Upper lobe of left lung (tissue), 6 donors: ENCODE data around the gene TRIM65. TPM values are rescaled to one million over a fixed set of nuclear protein-coding genes. Genes with fewer than 3 reads are reported as not detected.

Experiments
- ATAC-seq, 2 donors: fragments of 200-7000 bp; cut with Tn5 transposase; one replicate each; pipeline ENCODE4 v1.9.1; 2022; ENCODE audit warnings: mild to moderate bottlenecking in 2 of 2, moderate library complexity in 2 of 2; ENCODE audit not compliant: low FRiP score in 2 of 2
- DNase-seq, 2 donors: peaks; one replicate each; pipeline ENCODE4 v3.0.0-alpha.2; 2019 to 2020
- H3K27ac ChIP-seq, 4 donors: fragments of 200-600 bp; sonication (generic); one replicate each; pipeline ENCODE4 v1.5.1; 2016 to 2019
- H3K27me3 ChIP-seq, 4 donors: fragments of 200-600 bp; sonication (generic); one replicate each; pipeline ENCODE4 v1.5.1; 2017 to 2019
- H3K36me3 ChIP-seq, 4 donors: fragments of 200-600 bp; sonication (generic); one replicate each; pipeline ENCODE4 v1.5.1; 2016 to 2019
- H3K4me1 ChIP-seq, 4 donors: fragments of 200-600 bp; sonication (generic); one replicate each; pipeline ENCODE4 v1.5.1; 2018 to 2019
- H3K4me3 ChIP-seq, 4 donors: fragments of 200-600 bp; sonication (generic); one replicate each; pipeline ENCODE4 v1.5.1; 2017 to 2019; ENCODE audit warnings: mild to moderate bottlenecking in 2 of 4, moderate library complexity in 1 of 4
- H3K9me3 ChIP-seq, 4 donors: fragments of 200-600 bp; sonication (generic); one replicate each; pipeline ENCODE4 v1.5.1; 2018 to 2019
- EP300 ChIP-seq, 4 donors: sonication (generic); formaldehyde crosslinking; IDR thresholded peaks; one replicate each; pipeline ENCODE4 v1.5.1; 2017; ENCODE audit warnings: antibody characterized with exemption in 4 of 4, control low read depth in 2 of 4
- POLR2A ChIP-seq, 4 donors: fragments of 450-650 bp; IDR thresholded peaks; one replicate each; pipeline ENCODE4 v1.5.1; 2016 to 2017; ENCODE audit warnings: antibody characterized with exemption in 4 of 4, mild to moderate bottlenecking in 2 of 4
- POLR2AphosphoS5 ChIP-seq, 2 donors: sonication (generic); formaldehyde crosslinking; IDR thresholded peaks; one replicate each; pipeline ENCODE4 v1.5.1; 2017; ENCODE audit warnings: antibody characterized with exemption in 2 of 2
- WGBS, 2 donors: methylation state at CpG; one replicate each; pipeline ENCODE4 v1.1.5; 2017 to 2018; 5-methylcytosine and 5-hydroxymethylcytosine counted together
- total RNA-seq, 6 donors: library from RNA; depleted of rRNA in 4 of 6; stranded (reverse); fragments of >200 nt in 4 of 6; gene quantifications; one replicate each; pipeline versions ENCODE4 v1.1.0 to v1.2.1, GENCODE V29; 2016 to 2021
- TF ChIP-seq, protein P1 (sequence below), 6 experiments: fragments of 450-650 bp in 4 of 6; fragments of 200-600 bp in 2 of 6; sonication (generic) in 2 of 6; IDR thresholded peaks; one replicate each; pipeline ENCODE4 v1.5.1; 2016 to 2019; ENCODE audit warnings: antibody characterized with exemption in 6 of 6
- donor health status: DM: no; HTN: no; CAD: no; lungs with moderate emphysema.
- donor health status: DM: no; HTN: yes; CAD: no; lungs with severe emphysema.

Gene TRIM65
- total RNA-seq, 6 donors from 2014 or later, result 23.4 to 35.1 (median 28.2) TPM

- peaks cover 18 to 53% (median 37%) of the 10 kb centered on the region in 4 donors for H3K36me3 ChIP-seq
- DNase-seq, result peak; percentile 67 to 88
- 15 to 28% methylated on average over 10 to 13 of the region's 35 CpGs for WGBS, 2 donors
- TF ChIP-seq EP300 (IDR thresholded peaks at IDR 0.05) (no peak), POLR2A (IDR thresholded peaks at IDR 0.05) (peak in 1 of 4 donors; percentile 50), POLR2AphosphoS5 (IDR thresholded peaks at IDR 0.05) (peak in 1 of 2 donors; percentile 59)
- TF ChIP-seq, protein P1, sequence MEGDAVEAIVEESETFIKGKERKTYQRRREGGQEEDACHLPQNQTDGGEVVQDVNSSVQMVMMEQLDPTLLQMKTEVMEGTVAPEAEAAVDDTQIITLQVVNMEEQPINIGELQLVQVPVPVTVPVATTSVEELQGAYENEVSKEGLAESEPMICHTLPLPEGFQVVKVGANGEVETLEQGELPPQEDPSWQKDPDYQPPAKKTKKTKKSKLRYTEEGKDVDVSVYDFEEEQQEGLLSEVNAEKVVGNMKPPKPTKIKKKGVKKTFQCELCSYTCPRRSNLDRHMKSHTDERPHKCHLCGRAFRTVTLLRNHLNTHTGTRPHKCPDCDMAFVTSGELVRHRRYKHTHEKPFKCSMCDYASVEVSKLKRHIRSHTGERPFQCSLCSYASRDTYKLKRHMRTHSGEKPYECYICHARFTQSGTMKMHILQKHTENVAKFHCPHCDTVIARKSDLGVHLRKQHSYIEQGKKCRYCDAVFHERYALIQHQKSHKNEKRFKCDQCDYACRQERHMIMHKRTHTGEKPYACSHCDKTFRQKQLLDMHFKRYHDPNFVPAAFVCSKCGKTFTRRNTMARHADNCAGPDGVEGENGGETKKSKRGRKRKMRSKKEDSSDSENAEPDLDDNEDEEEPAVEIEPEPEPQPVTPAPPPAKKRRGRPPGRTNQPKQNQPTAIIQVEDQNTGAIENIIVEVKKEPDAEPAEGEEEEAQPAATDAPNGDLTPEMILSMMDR (IDR thresholded peaks at IDR 0.05), result no peak
- no peaks in the 10 kb centered on the region for H3K27me3 ChIP-seq
- H3K4me1 ChIP-seq, result peaks cover 56 to 61% (median 59%) of the 10 kb centered on the region in 4 donors
- H3K27ac ChIP-seq, result peak within 1 kb of the TSS; percentile 88 to 96 (median 94)
- H3K9me3 ChIP-seq, result no peaks in the 10 kb centered on the region
- peak within 1 kb of the TSS; percentile 39 to 50 (median 45) for H3K4me3 ChIP-seq
- ATAC-seq, result peak; percentile 64 to 66
These were observed 52.9 kb downstream of the TRIM65 start, which contains the start of gene UNC13D for GRCh38 chr17:75843577-75844529. TSS of gene UNC13D (minus strand) at chr17:75844404. CDS start at chr17:75844337, 67 bp downstream.

GRCh38 chr17:75842963-75843576 lies 53.7 kb downstream of the TRIM65 start:
- Histone ChIP-seq H3K27me3 (no peaks in the 10 kb centered on the region), H3K4me1 (peaks cover 48 to 54% (median 52%) of the 10 kb centered on the region in 4 donors), H3K4me3 (peak overlapping the region in 3 of 4 donors; percentile 41 to 50 (median 49)), H3K27ac (peak overlapping the region; percentile 88 to 96 (median 94)), H3K36me3 (peaks cover 16 to 48% (median 31%) of the 10 kb centered on the region in 4 donors), H3K9me3 (no peaks in the 10 kb centered on the region)
- ATAC-seq, result no peak
- no peak for DNase-seq
- TF ChIP-seq, protein P1 (IDR thresholded peaks at IDR 0.05), result no peak
- TF ChIP-seq POLR2A (IDR thresholded peaks at IDR 0.05) (no peak), POLR2AphosphoS5 (IDR thresholded peaks at IDR 0.05) (no peak), EP300 (IDR thresholded peaks at IDR 0.05) (no peak)
- WGBS, 2 donors, result 52 to 56% methylated on average over 4 to 20 of the region's 22 CpGs

GRCh38 chr17:75842411-75842810 lies 54.3 kb downstream of the TRIM65 start:
- no peak for ATAC-seq
- peaks cover 41 to 47% (median 46%) of the 10 kb centered on the region in 4 donors for H3K4me1 ChIP-seq
- H3K27ac ChIP-seq, result peak overlapping the region in 3 of 4 donors; percentile 93 to 96 (median 95)
- 87 to 92% methylated on average over 2 to 18 of the region's 18 CpGs for WGBS, 2 donors
- DNase-seq, result no peak
- H3K36me3 ChIP-seq, result peaks cover 10 to 42% (median 28%) of the 10 kb centered on the region in 4 donors
- H3K27me3 ChIP-seq, result no peaks in the 10 kb centered on the region
- TF ChIP-seq, protein P1 (IDR thresholded peaks at IDR 0.05), result no peak
- TF ChIP-seq EP300 (IDR thresholded peaks at IDR 0.05) (no peak), POLR2A (IDR thresholded peaks at IDR 0.05) (no peak), POLR2AphosphoS5 (IDR thresholded peaks at IDR 0.05) (no peak)
- H3K4me3 ChIP-seq, result peak overlapping the region in 2 of 4 donors; percentile 41 to 50
- H3K9me3 ChIP-seq, result no peaks in the 10 kb centered on the region

DNA sequence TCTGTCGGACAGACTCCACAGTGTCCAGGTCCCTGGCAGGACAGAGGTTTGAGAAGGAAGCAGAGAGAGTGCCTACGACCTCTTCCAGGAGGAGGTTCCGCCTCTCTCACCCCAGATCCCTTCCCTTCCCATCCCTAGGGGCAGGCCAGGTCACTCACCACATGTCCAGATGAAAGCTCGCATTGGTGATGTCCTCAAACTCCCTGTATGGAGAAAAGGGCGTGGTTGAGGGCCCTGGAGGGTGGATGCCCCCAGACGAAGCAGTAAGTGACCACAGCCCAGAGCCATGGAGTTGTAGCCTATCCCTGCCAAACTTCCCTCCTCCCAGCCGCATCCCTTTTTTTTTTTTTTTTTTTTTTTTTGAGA lies 56.0 kb downstream of the TRIM65 start:
- no peak for TF ChIP-seq EP300 (IDR thresholded peaks at IDR 0.05)
- TF ChIP-seq, protein P1 (IDR thresholded peaks at IDR 0.05), result no peak
- Histone ChIP-seq H3K36me3 (peaks cover 0 to 37% (median 27%) of the 10 kb centered on the region in 4 donors), H3K4me1 (peaks cover 25 to 34% (median 30%) of the 10 kb centered on the region in 4 donors), H3K27ac (peak overlapping the region in 1 of 4 donors; percentile 23), H3K9me3 (no peaks in the 10 kb centered on the region), H3K4me3 (no peak overlapping the region), H3K27me3 (no peaks in the 10 kb centered on the region)
- ATAC-seq (no peak), DNase-seq (no peak)
- WGBS, 2 donors, result 76 to 85% methylated on average over 6 to 7 of the region's 7 CpGs
